Activated CD4-positive, alpha-beta T cell treated with anti-CD3 and anti-CD28 coated beads for 48 hours (primary cell): Measurements from ENCODE around the gene OR52E5.

ENCODE experiments used
- DNase-seq: peaks from one replicate; pipeline ENCODE4 v3.0.0-alpha.2; 2020

Gene OR52E5

DNA sequence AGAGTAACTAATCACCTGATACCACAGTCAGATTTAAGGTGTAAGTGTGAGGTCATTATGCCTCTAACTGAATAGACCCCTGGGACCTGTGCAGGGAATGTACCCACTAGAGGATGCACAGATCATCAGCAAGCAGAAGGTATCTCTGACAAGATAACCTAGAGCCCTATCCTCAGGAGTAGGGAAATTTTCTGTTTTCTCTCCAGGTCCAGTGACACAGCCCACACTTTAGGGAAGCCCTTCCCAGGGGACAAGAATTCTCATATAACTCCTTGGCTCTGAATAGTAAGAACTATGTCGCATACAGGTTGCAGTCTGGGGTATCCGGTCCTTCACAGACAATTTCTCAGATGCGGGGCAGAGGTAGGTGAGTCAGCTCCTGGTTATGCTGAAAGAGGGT is at the start of gene OR52E5:
Gene OR52E5 (plus strand): TSS at position 301 of the 400 bp plus-strand sequence. CDS start 7,569 bp downstream, outside the sequence.
- DNase-seq = no peak

DNA sequence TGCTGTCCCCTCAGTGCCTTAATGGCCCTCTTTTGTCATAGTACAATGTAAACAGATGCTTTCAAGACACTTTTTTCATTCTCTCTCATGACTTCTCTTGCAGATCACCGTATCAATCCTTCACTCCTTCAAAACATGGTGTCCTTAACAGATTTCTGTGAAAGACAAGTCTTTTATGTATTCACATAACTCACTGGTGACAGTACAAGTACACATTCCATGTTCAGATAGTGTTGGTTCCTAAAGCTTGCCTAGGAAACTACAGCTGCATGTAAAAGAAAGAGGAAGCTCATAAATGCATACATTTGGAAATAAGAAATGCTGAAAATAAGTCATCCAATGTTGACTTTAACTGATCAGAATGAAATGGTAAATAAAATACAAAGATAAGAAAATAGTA is 46.3 kb upstream of the OR52E5 start:
- DNase-seq = no peak

DNA sequence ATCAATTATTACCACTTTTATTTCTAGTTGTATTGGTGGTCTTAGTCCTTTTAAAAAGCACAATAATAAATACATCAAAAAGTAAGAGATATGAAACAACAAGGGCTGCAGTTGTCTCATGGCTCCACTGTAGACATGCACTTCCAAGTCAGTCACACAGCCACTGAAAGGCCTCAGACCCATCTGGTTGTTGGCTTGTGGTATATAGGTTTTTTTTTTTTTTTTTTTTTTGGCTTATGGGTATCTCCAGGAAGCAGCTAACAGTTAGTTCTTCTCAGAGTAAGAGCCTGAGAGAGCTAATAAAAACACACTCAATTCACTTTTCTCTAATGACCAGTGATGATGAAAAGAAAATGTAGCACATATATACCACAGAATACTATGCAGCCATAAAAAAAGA is 45.3 kb upstream of the OR52E5 start:
- no peak for DNase-seq

DNA sequence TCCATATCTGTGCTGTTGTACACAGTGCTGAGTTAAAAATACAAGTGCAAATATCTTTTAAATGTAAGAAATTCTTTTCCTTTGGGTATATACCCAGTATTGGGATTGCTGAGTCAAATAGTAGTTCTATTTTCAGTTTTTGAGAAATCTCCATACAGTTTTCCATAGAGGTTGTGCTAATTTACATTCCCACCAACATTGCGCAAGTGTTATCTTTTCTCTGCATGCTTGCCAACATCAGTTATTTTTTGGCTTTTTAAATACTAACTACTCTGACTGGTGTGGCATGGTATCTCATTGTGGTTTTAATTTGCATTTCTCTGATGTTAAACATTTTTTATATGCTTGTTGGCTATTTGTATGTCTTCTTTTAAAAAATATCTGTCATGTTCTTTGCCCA is 42.0 kb upstream of the OR52E5 start:
- DNase-seq = no peak

DNA sequence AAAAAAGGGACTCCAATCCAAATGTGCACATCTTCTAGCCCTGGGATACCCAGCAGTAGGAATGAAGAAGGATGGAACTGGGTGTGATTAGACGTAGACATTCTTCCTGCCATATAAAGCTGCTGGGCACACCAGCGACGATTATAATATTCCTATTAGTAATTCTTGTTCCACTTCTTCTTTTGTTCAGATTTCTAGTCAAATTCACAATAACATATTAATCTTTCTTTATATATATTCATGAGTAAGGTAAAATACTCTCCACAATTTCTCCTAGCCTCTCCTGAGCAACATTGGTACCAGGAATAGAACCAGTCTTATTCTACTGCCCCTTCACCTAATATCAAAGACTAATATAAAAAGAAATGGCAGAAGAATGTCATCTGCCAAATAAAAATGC is 35.4 kb upstream of the OR52E5 start, which contains the start of gene OR52E8:
Gene OR52E8 (minus strand): TSS at position 101 of the 400 bp plus-strand sequence. CDS start 0 bp downstream, at position 101.
- no peak for DNase-seq

DNA sequence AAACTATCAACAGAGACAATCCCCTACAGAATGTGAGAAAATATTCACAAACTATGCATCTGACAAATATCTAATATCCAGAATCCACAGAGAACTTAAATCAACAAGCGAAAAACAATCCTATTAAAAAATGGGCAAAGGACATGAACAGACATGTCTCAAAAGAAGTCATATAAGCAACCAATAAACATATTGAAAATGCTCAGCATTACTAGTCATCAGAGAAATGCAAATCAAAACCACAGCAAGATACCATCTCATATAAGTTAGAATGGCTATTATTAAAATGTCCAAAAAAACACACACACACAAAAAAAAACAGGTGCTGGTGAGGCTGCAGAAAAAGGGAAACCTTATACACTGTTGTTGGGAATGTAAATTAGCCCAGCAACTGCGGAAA is 27.2 kb upstream of the OR52E5 start:
- no peak for DNase-seq

DNA sequence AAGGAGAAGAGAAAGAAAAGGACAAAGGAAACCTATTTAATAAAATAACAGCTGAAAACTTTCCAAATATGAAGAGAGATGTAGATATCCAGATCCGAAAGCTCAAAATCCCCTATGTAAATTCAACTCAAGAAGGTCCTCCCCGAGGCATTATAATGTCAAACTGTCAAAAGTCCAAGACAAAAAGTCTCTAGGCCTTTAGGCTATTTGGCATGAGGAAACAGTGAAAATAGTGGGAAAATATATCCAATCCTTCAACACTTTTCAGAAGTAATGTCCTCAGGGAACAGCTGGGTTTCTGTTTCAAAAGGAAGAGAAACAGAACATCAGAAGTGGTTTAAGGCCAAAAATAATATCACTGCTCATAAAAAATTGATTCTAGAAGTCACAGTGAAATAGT is 14.4 kb upstream of the OR52E5 start:
- DNase-seq = no peak

DNA sequence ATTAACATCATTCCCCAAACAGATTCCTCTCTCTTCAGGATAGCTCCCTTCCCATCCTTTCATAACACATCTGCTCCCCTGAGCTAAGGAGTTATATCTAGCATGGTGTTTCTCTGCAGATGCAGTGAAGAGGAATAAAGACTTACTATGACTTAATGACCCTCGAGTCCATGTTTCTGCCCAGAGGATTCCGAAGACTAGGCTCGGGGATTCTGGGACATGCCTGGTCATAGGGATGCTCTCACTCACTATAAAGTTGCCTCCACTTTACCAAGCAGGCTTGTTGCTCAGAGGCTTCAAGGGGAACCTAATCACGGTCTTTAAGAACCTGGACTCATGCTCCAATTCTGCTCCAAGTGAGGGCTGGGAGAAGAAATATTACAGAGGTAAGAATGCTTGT is 12.7 kb upstream of the OR52E5 start, which contains the start of gene OR52E4:
Gene OR52E4 (plus strand): TSS at position 301 of the 400 bp plus-strand sequence. CDS start 3,664 bp downstream, outside the sequence.
- DNase-seq = no peak

DNA sequence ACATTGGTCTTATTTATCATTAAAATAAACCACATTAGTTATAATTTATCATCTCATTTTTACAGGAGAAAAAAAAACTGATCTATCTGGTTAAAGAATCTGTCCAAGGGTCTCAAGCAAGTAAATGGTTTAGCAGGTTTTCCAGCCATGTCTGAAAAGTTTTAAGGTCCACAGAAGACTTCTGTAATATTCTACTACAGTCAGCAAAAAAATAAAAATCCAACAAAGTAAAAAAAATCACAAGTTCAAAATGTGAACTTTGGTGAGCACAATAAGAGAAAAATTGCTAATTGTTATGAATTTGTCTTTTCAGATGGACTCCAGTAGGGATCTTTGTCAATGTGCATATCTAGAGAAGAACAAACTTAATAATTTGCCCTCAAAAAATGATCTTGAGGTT is 11.3 kb upstream of the OR52E5 start:
- no peak for DNase-seq

DNA sequence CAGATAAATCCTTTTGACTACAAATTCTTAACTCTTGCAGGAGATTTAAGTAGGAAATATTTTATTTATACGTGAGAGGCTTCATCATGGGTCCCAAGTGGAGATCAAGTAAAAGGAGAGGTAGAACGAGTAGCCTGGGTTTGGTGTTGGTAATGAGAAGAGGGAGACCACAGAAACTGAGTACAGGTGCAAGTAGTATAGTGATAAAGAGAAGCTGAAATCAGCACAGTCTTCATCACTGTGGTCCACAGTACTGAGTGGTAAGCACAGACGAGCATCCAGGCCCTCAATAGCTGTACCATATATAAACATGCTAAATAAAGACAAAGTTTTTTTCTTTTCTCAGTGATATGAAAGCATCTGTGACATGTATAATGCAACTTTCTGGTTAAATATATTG is 5.8 kb upstream of the OR52E5 start:
- DNase-seq = no peak

DNA sequence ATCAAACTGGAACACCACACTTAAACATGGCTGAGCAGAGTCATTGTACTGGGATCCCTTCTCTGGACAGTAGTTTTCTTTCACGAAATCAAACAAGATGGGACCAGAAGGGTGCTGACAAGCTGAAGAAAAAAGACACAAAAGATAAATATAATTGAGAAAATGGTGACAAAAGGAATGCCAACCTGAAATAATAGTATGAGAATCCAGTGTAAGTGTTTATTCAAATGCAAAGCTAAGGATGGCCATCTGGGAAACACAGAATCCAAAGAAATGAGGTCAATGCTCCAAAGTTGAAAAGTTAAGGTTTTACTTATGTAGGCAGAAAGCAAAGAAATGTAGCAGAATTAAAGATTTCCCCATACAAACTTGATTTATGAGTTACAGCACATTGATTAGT is 5.3 kb upstream of the OR52E5 start:
- no peak for DNase-seq

DNA sequence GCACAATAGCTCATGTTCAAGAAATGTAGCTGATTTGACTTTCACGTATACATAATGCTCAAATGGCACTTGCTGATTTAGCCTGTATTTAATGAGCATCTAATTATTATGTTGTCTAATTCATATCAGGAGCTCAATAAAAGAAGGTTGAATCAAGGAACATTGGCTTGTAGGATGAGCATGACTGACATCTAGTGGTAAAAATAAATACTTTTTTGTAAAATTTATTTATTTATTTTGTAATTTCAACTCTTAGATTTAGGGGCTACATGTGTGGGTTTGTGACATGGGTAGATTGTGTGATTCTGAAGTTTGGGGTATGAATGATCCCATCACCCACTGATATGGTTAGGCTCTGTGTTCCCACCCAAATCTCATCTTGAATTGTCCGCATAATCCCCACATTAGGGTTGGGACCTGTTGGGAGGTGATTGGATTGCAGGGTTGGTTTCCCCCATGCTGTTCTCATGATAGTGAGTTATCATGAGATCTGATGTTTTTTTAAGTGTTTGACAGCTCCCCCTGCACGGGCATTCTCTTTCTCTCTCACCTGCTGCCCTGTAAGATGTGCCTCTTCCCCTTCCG is 1.7 kb upstream of the OR52E5 start:
- no peak for DNase-seq

DNA sequence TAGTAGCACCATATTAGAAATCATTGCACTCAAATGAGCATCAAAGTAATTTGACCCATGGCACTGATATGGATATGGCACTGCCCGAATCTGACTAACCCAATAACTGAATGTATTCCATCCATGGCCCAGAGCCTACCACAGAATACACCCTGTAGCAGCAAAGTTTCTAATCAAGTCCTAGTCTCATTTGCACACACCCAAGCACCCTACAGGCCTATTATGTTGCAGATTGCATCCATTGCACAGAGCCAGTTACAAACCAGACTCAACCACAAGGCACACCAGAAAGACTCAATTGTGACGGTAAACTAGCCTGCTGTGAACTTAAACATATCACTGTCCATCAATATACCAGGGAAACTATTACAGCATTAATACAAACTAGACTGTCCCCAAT is 6.5 kb downstream of the OR52E5 start:
- DNase-seq = no peak

DNA sequence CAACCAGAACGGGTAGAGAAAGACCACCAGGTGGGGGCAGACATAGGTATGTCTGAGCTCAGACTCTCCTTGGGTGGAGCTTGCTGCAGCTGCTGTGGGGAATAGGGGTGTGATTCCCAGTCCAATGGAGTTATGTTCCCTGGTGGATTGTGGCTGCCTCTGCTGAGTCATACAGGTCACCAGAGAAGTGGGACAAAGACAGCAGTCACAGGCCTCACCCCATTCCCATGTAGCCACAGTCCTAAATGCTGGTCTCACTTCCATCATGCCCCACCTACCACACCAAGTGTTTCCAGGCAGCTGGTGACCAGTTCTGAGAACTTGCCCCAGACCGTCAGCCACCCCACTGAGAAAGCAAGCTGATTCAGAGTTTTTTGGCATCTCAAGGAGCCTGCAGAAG is 17.5 kb downstream of the OR52E5 start:
- no peak for DNase-seq

DNA sequence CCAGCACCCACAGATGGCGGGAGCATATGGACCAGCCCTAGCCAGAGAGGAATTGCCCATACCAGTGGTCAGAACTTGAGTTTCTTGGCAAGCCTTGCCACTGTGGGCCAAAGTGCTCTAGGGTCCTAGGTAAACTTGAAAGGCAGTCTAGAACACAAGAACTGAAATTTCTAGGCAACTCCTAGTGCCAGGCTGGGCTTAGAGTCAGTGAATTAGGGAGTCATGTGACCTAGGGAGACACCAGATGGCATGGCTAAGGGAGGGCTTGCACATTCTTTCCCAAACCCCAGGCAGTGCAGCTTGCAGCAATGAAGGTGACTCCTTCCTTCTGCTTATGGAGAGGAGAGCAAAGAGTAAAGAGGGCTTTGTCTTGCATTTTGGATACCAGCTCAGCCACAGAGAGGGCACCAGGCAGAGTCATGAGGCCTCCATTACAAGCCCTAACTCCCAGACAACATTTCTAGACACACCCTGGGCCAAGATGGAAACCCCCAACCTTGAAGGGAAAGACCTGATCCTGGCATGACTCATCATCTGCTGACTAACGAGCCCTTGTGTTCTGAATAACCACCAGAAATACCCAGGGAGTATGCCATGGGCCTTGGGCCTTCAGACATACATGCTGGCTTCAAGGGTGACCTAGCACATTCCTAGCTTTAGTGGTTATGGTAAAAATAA is 29.9 kb downstream of the OR52E5 start:
- DNase-seq = peak; percentile 45

DNA sequence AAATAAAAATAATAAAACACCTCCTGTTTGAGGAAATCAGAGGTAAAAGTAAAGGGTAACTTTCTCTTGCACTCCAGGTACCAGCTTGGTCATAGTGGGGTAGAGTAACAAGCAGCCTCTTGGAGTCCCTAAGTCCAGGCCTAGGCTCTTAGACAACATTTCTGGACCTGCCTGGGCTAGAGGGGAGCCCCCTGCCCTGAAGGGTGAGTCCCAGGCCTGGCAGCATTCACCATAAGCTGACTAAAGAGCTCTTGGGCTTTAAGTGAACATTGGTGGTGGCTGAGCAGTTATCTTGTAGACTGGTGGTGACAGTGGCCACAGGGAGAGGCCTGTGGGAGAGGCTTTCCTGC is 30.4 kb downstream of the OR52E5 start:
- no peak for DNase-seq

DNA sequence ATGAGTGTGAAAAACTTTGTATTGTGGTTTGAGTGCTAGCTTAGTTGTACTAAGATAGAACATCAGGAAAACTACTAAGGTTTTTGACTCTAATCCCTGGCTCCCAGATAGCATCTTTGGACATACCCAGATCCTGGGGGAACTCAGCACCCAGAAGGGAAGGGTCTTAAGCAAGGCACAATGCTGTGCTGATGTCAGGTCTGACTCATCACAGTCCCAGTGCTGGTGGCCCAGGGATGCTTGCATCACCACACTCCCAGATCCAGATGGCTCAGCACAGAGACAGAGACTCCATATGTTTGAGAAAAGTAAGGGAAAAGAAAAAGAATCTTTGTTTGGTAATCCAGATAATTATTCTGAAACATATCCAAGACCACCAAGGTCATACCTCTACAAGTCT is 30.8 kb downstream of the OR52E5 start:
- no peak for DNase-seq

DNA sequence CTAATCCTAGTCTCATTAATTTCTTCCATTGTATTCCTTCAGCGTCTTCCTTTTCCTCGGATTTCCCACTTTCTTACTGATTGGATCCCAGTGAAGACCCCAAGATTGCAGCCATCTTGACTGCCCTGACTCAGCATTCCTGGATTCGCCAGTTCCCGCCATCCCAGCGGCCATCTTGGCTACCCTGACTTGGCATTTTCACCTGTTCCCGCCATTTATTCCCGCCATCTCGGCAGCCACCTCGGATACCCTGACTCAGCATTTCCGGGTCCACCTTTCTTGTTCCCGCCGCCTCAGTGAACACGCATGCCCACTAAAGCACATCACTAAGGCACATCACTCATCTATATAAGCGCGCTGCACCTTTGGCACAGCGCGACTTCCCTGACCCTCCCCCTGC is 35.3 kb downstream of the OR52E5 start:
- DNase-seq = no peak

DNA sequence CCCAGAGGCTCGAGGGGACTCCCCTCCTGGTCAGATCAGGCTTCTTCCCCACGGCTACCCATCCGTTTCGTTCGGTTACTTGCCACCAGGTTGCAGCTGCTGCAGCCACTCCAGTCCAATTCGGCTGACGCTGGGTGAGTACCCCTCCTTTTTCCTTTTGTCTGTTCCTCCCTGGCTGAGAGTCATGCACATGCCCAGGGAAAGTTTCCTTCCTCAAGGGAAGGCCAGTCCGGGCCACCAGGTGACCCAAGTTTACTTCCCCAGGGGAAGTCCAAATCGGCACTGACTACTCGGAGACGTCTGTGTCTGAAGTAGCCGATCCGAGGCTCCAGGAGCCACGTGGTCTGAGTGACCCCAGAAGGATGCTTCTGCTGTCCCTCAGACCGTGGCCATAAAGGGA is 35.8 kb downstream of the OR52E5 start:
- DNase-seq = no peak

DNA sequence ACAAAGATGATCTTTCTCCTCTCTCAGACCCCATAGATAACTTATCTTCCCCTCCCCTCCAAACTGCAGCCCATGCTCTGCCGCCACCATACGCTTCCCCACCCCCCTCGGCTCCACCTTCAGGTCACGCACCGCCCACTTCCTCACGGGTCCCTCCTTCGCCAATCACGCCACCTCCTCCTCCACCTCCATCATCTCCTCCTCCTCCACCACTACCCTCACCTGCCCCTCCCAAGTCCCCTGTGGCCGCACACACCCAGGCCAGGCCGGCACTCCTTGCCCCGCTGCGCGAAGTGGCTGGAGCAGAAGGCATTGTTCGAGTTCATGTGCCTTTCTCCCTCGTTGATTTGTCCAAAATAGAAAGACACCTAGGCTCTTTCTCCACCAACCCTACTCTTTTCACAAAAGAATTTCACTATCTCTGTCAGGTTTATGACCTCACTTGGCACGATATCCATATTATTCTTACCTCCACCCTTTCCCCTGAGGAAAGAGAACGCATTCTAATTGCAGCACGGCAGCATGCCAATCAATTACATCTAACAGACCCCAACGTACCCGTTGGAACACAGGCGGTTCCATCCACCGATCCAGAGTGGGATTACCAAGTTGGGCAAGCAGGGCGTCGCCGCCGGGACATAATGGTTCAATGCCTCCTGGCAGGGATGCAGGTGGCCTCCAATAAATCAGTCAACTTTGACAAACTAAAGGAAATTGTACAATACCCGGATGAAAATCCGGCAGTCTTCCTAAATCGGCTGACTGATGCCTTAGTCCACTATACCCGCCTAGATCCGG is 36.8 kb downstream of the OR52E5 start:
- DNase-seq = no peak

DNA sequence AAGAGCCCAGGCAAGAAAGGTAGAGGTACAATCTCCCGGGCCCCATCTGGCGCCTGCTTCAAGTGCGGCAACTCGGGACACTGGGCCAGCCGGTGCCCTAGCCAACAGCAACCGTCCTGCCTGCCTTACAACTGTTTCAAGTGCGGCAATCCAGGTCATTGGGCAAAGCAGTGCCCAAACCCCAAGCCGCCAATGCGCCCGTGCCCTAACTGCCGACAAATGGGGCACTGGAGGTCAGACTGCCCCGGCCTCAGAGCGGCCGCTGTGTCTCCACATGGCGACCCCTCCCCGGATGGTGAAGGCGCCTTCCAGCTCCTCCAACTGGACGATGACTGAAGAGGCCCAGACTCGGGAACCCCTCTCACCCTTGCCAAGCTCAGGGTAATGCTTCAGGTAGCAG is 37.6 kb downstream of the OR52E5 start:
- no peak for DNase-seq

DNA sequence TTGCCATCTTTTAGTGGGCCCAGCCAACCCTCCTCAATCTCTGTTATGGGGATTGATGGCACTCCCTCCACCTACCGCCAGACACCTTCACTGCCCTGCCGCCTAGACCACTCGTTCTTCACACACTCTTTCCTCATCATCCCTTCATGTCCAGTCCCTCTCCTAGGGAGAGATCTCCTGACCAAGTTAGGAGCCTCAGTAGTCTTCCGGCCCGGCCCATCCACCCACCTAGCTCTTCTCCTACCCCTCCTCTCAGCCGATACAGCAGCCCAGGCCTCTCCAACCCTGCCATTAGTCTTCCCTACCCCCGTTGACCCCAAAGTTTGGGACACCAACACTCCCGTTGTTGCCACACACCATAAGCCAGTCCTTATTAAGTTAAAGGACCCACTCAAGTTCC is 38.1 kb downstream of the OR52E5 start:
- no peak for DNase-seq

DNA sequence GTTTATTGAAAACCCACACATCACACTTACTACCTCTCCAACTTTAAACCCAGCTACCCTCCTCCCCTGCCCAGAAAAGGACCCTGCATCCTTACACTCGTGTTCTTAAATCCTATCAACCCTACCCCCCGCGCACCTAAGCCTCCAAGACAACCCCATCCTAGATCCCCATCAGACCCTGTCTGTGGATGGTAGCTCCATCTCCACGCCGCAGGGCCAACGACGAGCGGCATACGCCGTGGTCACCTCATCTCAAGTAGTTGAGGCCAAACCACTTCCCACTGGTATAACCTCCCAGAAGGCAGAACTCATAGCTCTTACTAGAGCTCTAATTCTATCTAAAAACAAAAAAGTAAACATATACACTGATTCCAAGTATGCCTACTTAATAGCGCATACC is 39.7 kb downstream of the OR52E5 start:
- DNase-seq = no peak

DNA sequence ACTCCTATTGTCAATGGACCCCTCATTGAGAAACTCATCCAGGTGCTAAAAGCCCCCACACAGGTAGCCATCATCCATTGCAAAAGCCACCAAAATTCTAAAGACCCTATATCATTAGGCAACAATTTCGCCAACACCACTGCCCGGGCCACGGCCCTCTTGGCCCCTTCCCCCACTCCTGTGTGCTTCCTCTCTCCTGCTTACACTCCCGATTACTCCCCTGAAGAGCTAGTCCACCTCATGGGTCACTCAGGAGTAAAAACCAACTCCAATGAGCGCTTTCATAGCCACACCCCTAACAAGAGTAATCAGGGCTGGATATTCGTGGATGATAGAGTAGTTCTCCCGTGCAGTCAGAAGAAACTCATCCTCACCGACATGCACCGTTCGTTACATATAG is 40.1 kb downstream of the OR52E5 start:
- DNase-seq = no peak
